ENCODE data around the gene ZNF837.

- TF ChIP-seq GATA3 (IDR thresholded peaks at IDR 0.05; ENCODE audit: low read depth, low read length) (no peak), GATA2 (IDR thresholded peaks at IDR 0.05; ENCODE audit: low read depth, low read length) (no peak)
These were observed 51.8 kb downstream of the ZNF837 start for GRCh38 chr19:58328999-58329398.

Measured in SH-SY5Y (cell line).